H1 (cell line): ENCODE results near the gene RPAP3. TPM values are rescaled to one million over a fixed set of nuclear protein-coding genes. Genes with fewer than 3 reads are reported as not detected.

ENCODE experiments used
- CTCF ChIA-PET: fragments of 300-600 bp; sonication (Branson Sonifier 250); formaldehyde crosslinking; loops from one replicate; lab custom pipeline; 2021; ENCODE audit not compliant: partially characterized antibody; lab: Charles Lee
- POLR2A ChIA-PET: fragments of 300-600 bp; sonication (Branson Sonifier 250); formaldehyde crosslinking; loops from one replicate; lab custom pipeline; 2021; ENCODE audit warnings: inconsistent platforms; ENCODE audit not compliant: partially characterized antibody; lab: Charles Lee
- DNase-seq, 2 experiments: peaks; one replicate each; pipeline versions ENCODE4 v3.0.0 to v3.0.0-alpha.2; 2010 to 2022; ENCODE audit warnings: low spot score in 2 of 2, low read depth in 1 of 2, mixed read lengths in 1 of 2
- FAIRE-seq: peaks from 2 replicates; lab custom pipeline; 2011; peaks lifted over from hg19 to GRCh38; lab: Jason Lieb, UNC
- H2AFZ ChIP-seq: 2 replicates; pipeline ENCODE4 v1.8.1; 2012; ENCODE audit warnings: low read length, inconsistent platforms
- H2AK5ac ChIP-seq: 2 replicates; pipeline ENCODE4 v1.6.1; 2013; ENCODE audit warnings: low read depth, low read length
- H2BK120ac ChIP-seq: replicated peaks from 2 replicates; pipeline ENCODE3; 2013; ENCODE audit warnings: low read depth, low read length, inconsistent platforms
- H2BK12ac ChIP-seq: 2 replicates; pipeline ENCODE4 v1.6.1; 2013; ENCODE audit warnings: low read depth, low read length
- H2BK15ac ChIP-seq: 2 replicates; pipeline ENCODE4 v1.6.1; 2013; ENCODE audit warnings: low read length
- H2BK20ac ChIP-seq: 2 replicates; pipeline ENCODE4 v1.6.1; 2013; ENCODE audit warnings: low read length
- H2BK5ac ChIP-seq: 2 replicates; pipeline ENCODE4 v1.6.1; 2013; ENCODE audit warnings: low read depth, low read length
- H3K14ac ChIP-seq: 2 replicates; pipeline ENCODE4 v1.6.1; 2013; ENCODE audit warnings: inconsistent platforms; ENCODE audit not compliant: insufficient read length
- H3K18ac ChIP-seq: 2 replicates; pipeline ENCODE4 v1.6.1; 2013; ENCODE audit warnings: low read length; ENCODE audit errors: extremely low read depth
- H3K23ac ChIP-seq: 2 replicates; pipeline ENCODE4 v1.6.1; 2013; ENCODE audit warnings: inconsistent platforms; ENCODE audit not compliant: insufficient read length
- H3K23me2 ChIP-seq: 2 replicates; pipeline ENCODE4 v1.6.1; 2013; ENCODE audit warnings: low read depth, low read length
- H3K27ac ChIP-seq: 2 replicates; pipeline ENCODE4 v1.6.1; 2011; ENCODE audit warnings: low read depth, low read length, inconsistent platforms
- H3K27me3 ChIP-seq, 4 experiments: replicated peaks in 1 of 4; 1 replicate in 1 of 4; 2 replicates in 3 of 4; pipeline versions ENCODE4 v1.6.1 to v1.8.1; 2011 to 2013; ENCODE audit warnings: low read length in 3 of 4, mild to moderate bottlenecking in 3 of 4, inconsistent platforms in 2 of 4, mixed read lengths in 2 of 4, moderate library complexity in 1 of 4; ENCODE audit not compliant: control insufficient read depth in 3 of 4, insufficient read depth in 3 of 4; ENCODE audit errors: extremely low read depth in 1 of 4
- H3K36me3 ChIP-seq, 4 experiments: 2 replicates each; pipeline versions ENCODE4 v1.6.1 to v1.8.1; 2011 to 2013; ENCODE audit warnings: mild to moderate bottlenecking in 4 of 4, low read length in 3 of 4, moderate library complexity in 2 of 4, control low read depth in 1 of 4, inconsistent platforms in 1 of 4; ENCODE audit not compliant: insufficient read depth in 4 of 4, control insufficient read depth in 2 of 4
- H3K4ac ChIP-seq: replicated peaks from 2 replicates; pipeline ENCODE3; 2013; ENCODE audit warnings: low read length, low read depth, mixed read lengths, inconsistent platforms; ENCODE audit not compliant: insufficient read length
- H3K4me1 ChIP-seq, 4 experiments: replicated peaks in 1 of 4; 1 replicate in 1 of 4; 2 replicates in 3 of 4; pipeline versions ENCODE4 v1.6.1 to v1.8.1; 2011 to 2013; ENCODE audit warnings: low read length in 3 of 4, inconsistent platforms in 2 of 4, mixed read lengths in 1 of 4; ENCODE audit not compliant: insufficient read depth in 4 of 4, control insufficient read depth in 3 of 4
- H3K4me2 ChIP-seq, 2 experiments: 2 replicates each; pipeline versions ENCODE4 v1.6.1 to v1.8.1; 2011 to 2013; ENCODE audit warnings: low read depth in 2 of 2, low read length in 2 of 2, control low read depth in 1 of 2, inconsistent platforms in 1 of 2, mild to moderate bottlenecking in 1 of 2; ENCODE audit not compliant: insufficient read depth in 1 of 2
- H3K4me3 ChIP-seq, 4 experiments: fragments of 200-600, 300-600 bp in 1 of 4; sonication (generic), shearing (Covaris generic), sonication (Bioruptor Twin) in 1 of 4; 2 replicates each; pipeline versions ENCODE4 v1.5.1 to v1.8.1; 2011 to 2016; ENCODE audit warnings: low read length in 4 of 4, low read depth in 3 of 4, control low read depth in 2 of 4, inconsistent platforms in 2 of 4, mild to moderate bottlenecking in 2 of 4, mixed read lengths in 1 of 4, moderate library complexity in 1 of 4; ENCODE audit not compliant: insufficient read depth in 2 of 4; ENCODE audit errors: extremely low read depth in 1 of 4
- H3K56ac ChIP-seq: replicated peaks from 2 replicates; pipeline ENCODE3; 2013; ENCODE audit warnings: low read depth, mild to moderate bottlenecking, mixed read lengths, low read length, inconsistent platforms; ENCODE audit not compliant: insufficient read length
- H3K79me1 ChIP-seq: 2 replicates; pipeline ENCODE4 v1.6.1; 2013; ENCODE audit warnings: low read depth, low read length, control low read depth
- H3K79me2 ChIP-seq, 2 experiments: 2 replicates each; pipeline versions ENCODE4 v1.6.1 to v1.8.1; 2012 to 2013; ENCODE audit warnings: low read length in 2 of 2, mild to moderate bottlenecking in 2 of 2, inconsistent platforms in 1 of 2; ENCODE audit not compliant: insufficient read depth in 2 of 2, control insufficient read depth in 1 of 2
- H3K9ac ChIP-seq, 4 experiments: replicated peaks in 1 of 4; 1 replicate in 1 of 4; 2 replicates in 3 of 4; pipeline versions ENCODE4 v1.6.1 to v1.8.1; 2011 to 2013; ENCODE audit warnings: low read depth in 3 of 4, low read length in 3 of 4, control low read depth in 2 of 4, mild to moderate bottlenecking in 2 of 4, moderate library complexity in 2 of 4, inconsistent platforms in 1 of 4; ENCODE audit errors: extremely low read depth in 1 of 4
- H3K9me3 ChIP-seq, 2 experiments: 2 replicates each; pipeline versions ENCODE4 v1.6.1 to v1.8.1; 2012 to 2013; ENCODE audit warnings: mild to moderate bottlenecking in 2 of 2, moderate library complexity in 2 of 2, control low read depth in 1 of 2, inconsistent platforms in 1 of 2, low read depth in 1 of 2, low read length in 1 of 2, mixed read lengths in 1 of 2; ENCODE audit not compliant: insufficient read depth in 2 of 2
- H4K20me1 ChIP-seq, 2 experiments: replicated peaks in 1 of 2; 2 replicates each; pipeline versions ENCODE3 to v1.8.1; 2011 to 2013; ENCODE audit warnings: inconsistent platforms in 2 of 2, low read length in 2 of 2, mild to moderate bottlenecking in 1 of 2; ENCODE audit not compliant: insufficient read depth in 2 of 2, control insufficient read depth in 1 of 2
- H4K5ac ChIP-seq: 2 replicates; pipeline ENCODE4 v1.6.1; 2013; ENCODE audit warnings: low read length, low read depth, mixed read lengths, inconsistent platforms; ENCODE audit not compliant: insufficient read length
- H4K8ac ChIP-seq: 2 replicates; pipeline ENCODE4 v1.8.0; 2013; ENCODE audit warnings: mild to moderate bottlenecking, moderate library complexity, low read length, inconsistent platforms; ENCODE audit not compliant: insufficient read depth; ENCODE audit errors: extremely low read depth
- H4K91ac ChIP-seq: replicated peaks from 2 replicates; pipeline ENCODE3; 2013; ENCODE audit warnings: low read length, mixed read lengths, inconsistent platforms; ENCODE audit not compliant: insufficient read length
- CEBPB ChIP-seq: IDR thresholded peaks from 2 replicates; pipeline ENCODE4 v1.6.1; 2012; ENCODE audit warnings: low read depth, low read length
- FOSL1 ChIP-seq: IDR thresholded peaks from 2 replicates; pipeline ENCODE4 v1.6.1; 2011; ENCODE audit warnings: mild to moderate bottlenecking, low read depth, low read length, moderate library complexity; ENCODE audit not compliant: insufficient read depth
- HDAC2 ChIP-seq, 2 experiments: fragments of 300-600 bp in 1 of 2; sonication (generic) in 1 of 2; IDR thresholded peaks; 2 replicates each; pipeline ENCODE4 v1.6.1; 2011 to 2012; ENCODE audit warnings: low read depth in 2 of 2, low read length in 2 of 2, mild to moderate bottlenecking in 2 of 2, moderate library complexity in 2 of 2, borderline replicate concordance in 1 of 2, inconsistent platforms in 1 of 2
- KDM1A ChIP-seq: fragments of 200-600, 300-600 bp; sonication (generic); IDR thresholded peaks from 2 replicates; pipeline ENCODE4 v1.7.1; 2016; ENCODE audit warnings: mild to moderate bottlenecking, low read length, borderline replicate concordance
- MAFK ChIP-seq: IDR thresholded peaks from 2 replicates; pipeline ENCODE4 v1.6.1; 2012; ENCODE audit warnings: low read depth, mild to moderate bottlenecking, improper control_type of control experiment, low read length
- RAD21 ChIP-seq, 2 experiments: IDR thresholded peaks in 1 of 2; conservative IDR thresholded peaks in 1 of 2; 2 replicates each; pipeline ENCODE4 v1.6.1; 2011; ENCODE audit warnings: low read depth in 2 of 2, low read length in 2 of 2, improper control_type of control experiment in 1 of 2, inconsistent platforms in 1 of 2, mild to moderate bottlenecking in 1 of 2, moderate library complexity in 1 of 2
- RBBP5 ChIP-seq: IDR thresholded peaks from 2 replicates; pipeline ENCODE4 v1.7.1; 2012; ENCODE audit warnings: low read depth, mild to moderate bottlenecking, inconsistent platforms, low read length, moderate library complexity, borderline replicate concordance
- SIRT6 ChIP-seq: IDR thresholded peaks from one replicate; pipeline ENCODE4 v1.7.1; 2012; ENCODE audit warnings: low read length, inconsistent platforms
- SP1 ChIP-seq: IDR thresholded peaks from 2 replicates; pipeline ENCODE4 v1.6.1; 2011; ENCODE audit warnings: low read depth, low read length
- USF2 ChIP-seq: IDR thresholded peaks from 2 replicates; pipeline ENCODE4 v1.6.1; 2011; ENCODE audit warnings: low read length, improper control_type of control experiment
- ZNF274 ChIP-seq: IDR thresholded peaks from 2 replicates; pipeline ENCODE4 v1.7.0; 2012; ENCODE audit warnings: low read length, borderline replicate concordance; ENCODE audit errors: extremely low read depth
- WGBS, 2 experiments: shearing (Covaris generic) in 1 of 2; methylation state at CpG; one replicate each; pipeline versions ENCODE4 v1.1.6 to v1.1.7; 2013 to 2015; ENCODE audit warnings: low lambda C conversion rate in 2 of 2, mixed read lengths in 2 of 2, inconsistent platforms in 1 of 2, low coverage in 1 of 2, missing lambda C conversion rate in 1 of 2; ENCODE audit not compliant: insufficient replicate concordance in 2 of 2, insufficient coverage in 1 of 2, insufficient read length in 1 of 2; ENCODE audit errors: extremely low coverage in 1 of 2, missing lambda C conversion rate in 1 of 2; 5-methylcytosine and 5-hydroxymethylcytosine counted together
- polyA plus RNA-seq, 7 experiments: library from polyadenylated mRNA; depleted of rRNA in 3 of 7; stranded (reverse) in 5 of 7; unstranded in 2 of 7; fragments of >200 nt in 5 of 7; fragments of 200-250 nt in 2 of 7; gene quantifications; 1 replicate in 5 of 7; 2 replicates in 1 of 7; 4 replicates in 1 of 7; pipeline versions ENCODE4 v1.2.1 to v1.2.3, GENCODE V29; 2011 to 2013; ENCODE audit warnings: missing spikeins in 2 of 7, mixed read lengths in 2 of 7
- total RNA-seq: library from RNA; stranded (reverse); fragmentation: NEBNext Ultra II Directional; extraction: Animal tissue kit (Norgen Biotek cat#: 25700); gene quantifications from 2 replicates; pipeline ENCODE4 v1.2.1, GENCODE V29; 2021
- TF ChIP-seq, protein P1 (sequence below): IDR thresholded peaks from 2 replicates; pipeline ENCODE4 v1.6.1; 2012; ENCODE audit warnings: inconsistent platforms

The RPAP3 gene
- total and polyA plus RNA-seq, 2 of the 8 experiments (the other 6 are each of a cell fraction or from before 2014, with no cell fraction given), result 6.4 to 60.5 TPM

GRCh38 chr12:47729233-47729632 lies 23.4 kb upstream of the RPAP3 start:
- Histone ChIP-seq H3K23ac (no peak overlapping the region), H3K9ac (no peak overlapping the region), H2BK20ac (no peak overlapping the region), H4K20me1 (no peaks in the 10 kb centered on the region), H2AK5ac (no peak overlapping the region), H3K23me2 (no peaks in the 10 kb centered on the region), H2AFZ (no peak overlapping the region), H4K5ac (no peak overlapping the region), H3K79me2 (no peaks in the 10 kb centered on the region), H3K4me2 (no peak overlapping the region), H3K4me1 (peaks cover 0 to under 1% (median 0%) of the 10 kb centered on the region in 4 experiments; a peak in 2 of 7 replicates), H2BK15ac (no peak overlapping the region), H2BK120ac (no peak overlapping the region), H3K4ac (no peak overlapping the region), H2BK12ac (no peak overlapping the region), H2BK5ac (no peak overlapping the region), H3K56ac (no peak overlapping the region), H3K18ac (no peak overlapping the region), H3K4me3 (no peak overlapping the region), H3K36me3 (no peaks in the 10 kb centered on the region), H3K27me3 (0 out of 7 replicates have a peak, but pooled peaks cover 0 to 2% (median 0%) of the 10 kb centered on the region in 4 experiments), H4K91ac (no peak overlapping the region), H4K8ac (no peak overlapping the region), H3K14ac (no peak overlapping the region), H3K79me1 (no peaks in the 10 kb centered on the region), H3K9me3 (no peaks in the 10 kb centered on the region), H3K27ac (no peak overlapping the region)
- FAIRE-seq (no peak), DNase-seq (no peak)
- ChIA-PET POLR2A (interaction anchor here (1.5 kb wide), 1 partner anchor 12 kb away, joined by 4 read pairs; no protein-coding TSS in a partner anchor), CTCF (interaction anchor here (23.1 to 64.6 kb wide), 3 partner anchors 15 to 50 kb away, joined by 460 to 2442 read pairs (median 892); partner anchors contain the start of genes RAPGEF3 and SLC48A1)
- WGBS, 2 experiments, result 74% methylated on average over 3 of the region's 3 CpGs; no CpG with 5 or more reads in 1 of the 2 experiments
- TF ChIP-seq, protein P1, sequence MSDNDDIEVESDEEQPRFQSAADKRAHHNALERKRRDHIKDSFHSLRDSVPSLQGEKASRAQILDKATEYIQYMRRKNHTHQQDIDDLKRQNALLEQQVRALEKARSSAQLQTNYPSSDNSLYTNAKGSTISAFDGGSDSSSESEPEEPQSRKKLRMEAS, result no peak
- TF ChIP-seq FOSL1, result no peak
- TF ChIP-seq USF2, result no peak
- TF ChIP-seq RAD21 (IDR thresholded peaks at IDR 0.05 in 1 of 2, conservative IDR thresholded peaks at IDR 0.05 in 1 of 2; ENCODE audit: low read depth in 2 of 2, low read length in 2 of 2), result no peak
- no peak for TF ChIP-seq KDM1A
- TF ChIP-seq MAFK, result no peak
- no peak for TF ChIP-seq HDAC2 (IDR thresholded peaks at IDR 0.05; ENCODE audit: borderline replicate concordance in 1 of 2, low read depth in 2 of 2, low read length in 2 of 2)
- TF ChIP-seq SIRT6, result no peak
- no peak for TF ChIP-seq RBBP5
- TF ChIP-seq CEBPB, result no peak
- no peak for TF ChIP-seq ZNF274
- TF ChIP-seq SP1, result no peak
